ENCODE results near the gene CCBE1.

Gene CCBE1

DNA sequence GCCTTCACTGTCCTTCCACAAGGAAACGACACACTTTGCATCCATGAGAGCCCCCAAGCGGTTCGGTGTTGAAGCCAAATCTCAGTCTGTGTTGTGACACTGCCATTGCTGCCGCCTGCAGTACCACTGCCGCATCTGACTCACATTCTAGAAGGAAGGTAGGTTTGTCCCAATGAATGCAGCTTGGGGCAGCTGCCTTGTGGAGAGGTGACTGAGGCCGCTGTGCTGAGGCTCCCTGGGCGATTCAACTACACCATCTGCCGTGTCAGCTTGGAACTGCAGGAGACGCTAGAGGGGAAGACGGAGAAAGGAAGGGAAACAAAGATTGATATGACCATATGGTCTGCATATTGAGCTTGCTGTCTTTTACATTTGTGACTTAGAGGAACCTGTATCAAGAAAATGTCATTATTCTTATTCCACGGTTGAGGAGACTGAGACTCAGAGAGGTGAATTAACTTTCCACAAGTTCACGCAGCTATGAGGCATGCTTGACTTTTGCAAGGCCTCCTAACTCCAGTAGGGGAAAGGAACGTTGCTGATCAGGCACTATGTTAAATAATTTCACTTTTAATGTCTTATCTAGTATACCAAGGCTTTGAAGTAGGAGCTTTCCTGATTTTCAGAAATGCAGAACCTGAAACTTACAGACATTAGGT is 294.7 kb downstream of the CCBE1 start:
- peak; percentile 38 to 91 (median 74) for DNase-seq
- intact Hi-C loops (cut with DNase I), result loop anchor here (5.0 kb wide), 2 partner anchors 95 to 155 kb away; no protein-coding TSS in a partner anchor

DNA sequence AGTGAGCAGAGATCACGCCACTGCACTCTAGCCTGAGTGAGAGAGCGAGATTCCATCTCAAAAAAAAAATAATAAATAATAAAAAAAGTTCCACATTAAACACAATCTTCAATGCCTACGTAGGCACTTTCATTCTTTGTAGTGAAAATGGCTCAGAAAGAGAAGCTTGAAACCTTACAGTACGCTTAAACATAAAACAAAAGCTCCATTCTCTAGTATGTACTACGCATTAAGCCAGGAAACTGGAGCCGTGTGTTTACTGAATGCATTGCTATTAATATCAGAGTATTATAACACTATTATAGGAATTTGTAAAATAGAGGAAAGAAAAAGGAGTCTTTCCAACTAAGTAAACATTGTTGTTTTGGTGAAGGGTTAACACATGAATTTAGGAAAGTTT is 296.8 kb downstream of the CCBE1 start:
- intact Hi-C loops (cut with DNase I), result loop anchor here (5.0 kb wide), 2 partner anchors 93 to 153 kb away; no protein-coding TSS in a partner anchor
- no peak for DNase-seq

DNA sequence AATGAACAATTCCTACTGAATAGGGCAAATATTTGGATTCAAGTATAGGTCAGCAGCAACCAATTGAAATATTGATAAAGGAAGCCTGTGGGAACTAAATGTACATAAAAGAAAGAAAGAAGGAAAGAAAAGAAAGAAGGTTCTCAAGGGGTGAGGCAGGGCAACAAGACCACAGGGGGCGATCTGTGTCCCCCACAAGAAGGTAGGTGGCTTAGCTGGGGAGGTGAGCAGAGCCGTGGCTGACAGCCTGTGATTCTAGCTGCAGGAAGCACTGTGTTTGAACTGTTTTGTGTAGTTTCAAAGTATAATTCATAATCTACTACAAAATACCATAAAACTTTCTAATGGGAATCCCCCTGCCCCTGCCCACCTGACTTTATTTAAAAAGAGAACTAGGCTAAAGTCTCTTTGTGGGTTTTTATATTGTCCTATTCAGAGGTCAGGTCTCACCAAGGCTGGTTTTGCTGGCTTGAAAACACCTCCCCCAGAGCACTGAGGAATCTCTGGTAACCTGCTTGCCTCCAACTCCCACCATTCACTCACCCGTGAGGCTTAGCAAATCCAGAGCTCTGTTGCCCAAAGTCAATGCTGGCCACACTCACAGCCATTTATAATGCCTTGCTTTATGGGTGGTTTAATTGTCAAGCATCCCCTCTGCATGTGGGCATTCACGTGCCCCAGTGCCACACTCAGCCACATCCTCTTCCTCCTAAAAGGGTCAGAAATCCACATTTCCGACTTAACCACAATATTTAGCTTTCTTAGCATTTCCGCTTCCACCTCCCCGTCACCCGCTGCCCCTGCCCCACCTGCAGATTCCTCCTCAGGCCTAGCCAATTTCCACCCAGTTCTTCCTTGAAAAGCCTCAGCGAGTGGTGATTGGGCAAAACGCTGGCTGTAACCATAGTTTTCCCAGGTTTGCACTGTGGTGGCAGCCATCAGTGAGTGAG is 301.7 kb downstream of the CCBE1 start:
- DNase-seq, result no peak
- intact Hi-C loops (cut with DNase I), result no loop called here

DNA sequence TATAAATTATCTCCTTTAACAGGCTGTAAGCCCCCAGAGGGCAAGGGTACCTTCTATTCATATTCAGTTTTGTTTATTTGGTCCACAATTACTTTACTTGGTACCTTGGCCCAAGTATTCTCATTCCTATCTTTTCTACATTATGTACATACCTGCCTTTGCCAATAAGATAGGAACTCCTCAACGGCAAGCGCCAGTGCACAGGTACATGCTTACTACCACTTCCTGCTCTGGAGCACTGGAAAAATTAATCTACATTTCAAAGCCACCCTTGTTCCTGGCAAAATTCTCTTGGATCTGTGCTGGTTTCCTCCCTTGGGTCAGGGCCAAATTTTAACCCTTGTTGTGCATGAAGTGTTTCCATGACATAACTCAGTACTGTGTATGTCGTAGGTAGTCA is 303.8 kb downstream of the CCBE1 start:
- intact Hi-C loops (cut with DNase I), result no loop called here
- DNase-seq, result no peak

DNA sequence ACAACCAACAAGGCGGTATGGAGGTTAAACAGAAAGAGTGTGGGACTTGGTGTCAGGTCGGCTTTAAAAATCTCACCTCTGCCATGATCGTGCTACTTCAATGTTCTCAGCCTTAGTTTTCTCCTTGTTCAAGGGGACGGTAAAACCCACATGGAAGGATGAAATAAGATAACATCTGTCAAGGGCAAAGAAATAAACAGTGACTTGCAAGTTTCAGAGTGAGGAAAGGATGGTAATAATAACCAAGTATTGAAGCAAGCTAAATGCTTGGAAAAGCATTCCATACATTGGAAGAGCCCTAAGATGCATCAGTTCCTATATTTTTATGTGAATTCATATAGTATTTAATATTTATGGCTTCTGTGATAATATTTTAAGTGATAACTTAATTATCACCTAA is 308.4 kb downstream of the CCBE1 start:
- intact Hi-C loops (cut with DNase I), result no loop called here
- DNase-seq, result no peak

DNA sequence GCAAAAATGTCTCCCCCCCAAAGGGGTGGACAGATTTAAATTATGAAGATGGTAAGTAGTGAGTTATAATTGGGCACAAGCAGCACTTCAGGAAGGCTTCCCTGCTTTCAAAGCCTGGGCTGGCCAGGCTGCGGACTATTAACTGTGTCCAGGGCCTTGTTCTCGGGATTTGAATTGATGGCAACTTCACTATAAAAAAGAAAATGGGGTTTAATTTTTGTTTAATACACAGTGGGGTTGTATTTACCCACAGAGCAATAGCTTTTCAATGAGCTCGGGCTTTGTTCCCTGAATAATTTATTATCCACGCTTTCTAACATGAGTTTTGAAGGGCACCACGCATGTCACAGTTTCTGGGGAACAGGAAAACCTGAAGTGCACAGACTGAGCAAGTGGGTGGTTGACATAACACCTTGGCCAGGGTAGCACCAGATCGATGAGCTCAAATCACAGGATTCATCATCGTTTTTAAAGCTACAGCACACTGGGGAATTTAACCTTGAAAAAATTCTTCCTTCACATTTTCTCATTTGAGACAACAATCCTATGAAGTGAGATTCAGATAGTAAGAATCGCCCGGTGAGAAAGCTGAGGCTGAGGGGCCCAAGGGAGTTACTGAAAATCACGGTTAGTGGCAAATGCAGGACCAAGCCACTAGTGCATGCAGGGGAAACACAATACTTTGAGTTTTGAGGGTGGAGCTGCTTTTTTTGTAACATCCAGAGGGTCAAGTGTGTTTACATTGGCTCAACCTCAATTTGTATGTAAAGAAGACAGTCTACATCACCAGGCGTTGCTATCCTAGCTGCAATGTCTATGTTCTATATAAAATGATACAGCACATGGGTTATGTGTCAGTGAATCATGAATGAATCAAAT is 309.3 kb downstream of the CCBE1 start:
- intact Hi-C loops (cut with DNase I), result no loop called here
- no peak for DNase-seq

DNA sequence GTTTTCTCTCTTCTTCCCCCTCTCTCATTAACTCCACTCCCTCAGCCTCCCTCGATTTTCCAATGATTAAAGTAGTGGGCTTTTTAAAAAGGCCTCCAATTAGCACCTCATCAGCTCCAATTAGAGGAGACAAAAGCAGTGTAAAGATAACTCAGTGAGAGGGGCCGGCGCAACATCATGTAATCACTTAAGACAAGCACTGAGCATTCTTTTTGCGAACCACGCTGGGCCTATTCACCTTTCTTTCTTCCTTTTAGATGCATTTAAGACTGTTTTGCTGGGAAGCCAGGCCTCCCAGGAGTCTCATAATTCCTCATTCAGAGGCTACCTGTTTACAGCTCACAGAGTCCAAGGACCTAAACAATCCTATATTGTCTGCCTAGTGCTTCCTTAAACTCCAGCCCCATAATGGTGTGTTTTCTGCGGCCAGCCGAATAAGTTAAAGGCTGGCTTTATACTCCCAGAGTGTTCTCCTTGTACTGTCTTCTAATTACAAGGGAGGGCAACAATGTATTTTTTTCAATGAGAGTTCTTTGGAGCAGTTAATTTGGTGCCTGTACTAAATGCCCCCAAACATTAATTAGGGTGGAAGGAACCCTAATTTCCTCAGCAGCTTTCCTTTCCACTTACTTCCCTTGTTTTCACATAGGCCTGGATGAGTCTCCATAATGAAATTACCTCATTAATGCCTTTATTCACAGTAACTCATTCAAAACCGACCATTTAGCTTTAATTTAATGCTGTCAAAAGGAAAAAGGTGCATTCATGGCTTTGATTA is 310.1 kb downstream of the CCBE1 start:
- DNase-seq, result no peak
- intact Hi-C loops (cut with DNase I), result no loop called here

DNA sequence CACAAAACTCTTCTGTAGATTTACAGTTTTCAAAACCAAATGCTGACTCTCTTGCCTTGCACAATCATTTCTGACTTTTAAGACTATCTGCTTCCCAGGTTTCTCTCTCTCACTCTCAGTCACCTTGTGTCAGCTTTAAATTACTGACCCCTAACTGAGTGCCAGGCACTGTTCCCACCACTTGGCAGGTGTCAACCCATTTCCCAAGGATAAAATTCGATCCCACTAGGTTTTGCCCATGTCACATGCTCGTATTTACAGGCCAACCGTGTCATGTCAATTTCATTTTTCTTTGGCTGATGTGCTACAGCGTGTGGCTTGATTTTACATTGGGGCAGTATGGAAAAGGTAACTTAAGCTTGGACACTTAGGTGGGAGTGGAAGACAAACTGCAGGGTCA is 312.0 kb downstream of the CCBE1 start:
- DNase-seq, result no peak
- intact Hi-C loops (cut with DNase I), result no loop called here

DNA sequence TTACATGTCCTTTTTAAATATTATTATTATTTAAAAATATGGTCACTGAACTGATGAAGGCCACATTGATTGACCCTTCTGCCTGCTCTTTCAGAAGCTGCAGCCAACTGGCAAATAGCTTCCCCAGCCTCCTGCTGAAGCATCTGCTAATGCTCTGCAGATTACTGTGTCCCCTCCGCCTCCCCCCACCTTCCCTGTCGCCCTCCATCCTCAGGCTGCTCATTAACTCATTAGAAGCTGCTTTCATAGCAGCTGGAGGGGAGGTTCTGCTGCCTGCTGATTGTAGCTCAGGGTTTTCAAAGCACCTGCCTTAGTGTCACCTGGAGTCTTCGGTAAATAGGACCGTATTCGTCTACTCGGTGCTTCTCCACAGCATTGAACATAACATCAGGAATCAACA is 313.4 kb downstream of the CCBE1 start:
- intact Hi-C loops (cut with DNase I), result no loop called here
- no peak for DNase-seq

DNA sequence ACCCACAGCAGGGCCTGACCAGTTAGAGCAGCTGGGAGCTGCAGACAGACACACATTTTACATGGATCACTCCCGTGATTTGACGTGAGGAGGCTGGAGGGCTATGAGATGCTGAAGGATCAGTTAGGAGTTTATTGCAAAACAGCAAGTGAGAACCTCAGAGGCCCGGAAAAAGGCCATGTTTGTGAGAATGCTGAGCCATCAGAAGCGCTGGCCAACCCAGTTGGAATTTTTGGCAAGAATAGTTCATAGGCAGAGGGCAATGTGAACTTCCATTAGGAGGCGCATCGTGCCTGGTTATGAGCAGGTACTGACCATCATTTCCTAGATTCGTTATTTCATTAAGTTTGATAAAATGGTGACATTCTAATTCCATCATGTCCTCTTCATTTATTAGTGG is 314.8 kb downstream of the CCBE1 start:
- DNase-seq, result no peak
- intact Hi-C loops (cut with DNase I), result no loop called here

DNA sequence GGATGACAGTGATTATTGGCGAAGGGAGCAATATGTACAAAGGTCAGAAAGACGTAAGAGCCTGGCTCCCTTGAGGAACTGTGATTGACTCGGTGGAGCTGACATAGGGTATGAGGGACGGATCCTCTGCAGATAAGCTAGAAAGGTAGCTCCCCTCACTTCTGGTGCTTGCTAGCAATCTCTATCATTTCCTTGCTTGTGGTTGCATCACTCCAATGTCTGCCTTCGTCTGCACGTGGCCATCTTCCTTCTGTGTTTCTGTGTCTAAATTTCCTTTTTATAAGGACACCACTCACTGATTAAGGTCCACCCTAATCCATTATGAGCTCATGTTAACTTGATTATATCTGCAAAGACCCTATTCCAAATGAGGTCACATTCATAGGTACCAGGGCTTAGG is 315.3 kb downstream of the CCBE1 start:
- intact Hi-C loops (cut with DNase I), result no loop called here
- no peak for DNase-seq

All from head of caudate nucleus (tissue), 42 donors.